ENCODE results near the gene PROK1. TPM values are rescaled to one million over a fixed set of nuclear protein-coding genes. Genes with fewer than 3 reads are reported as not detected.
A peak's percentile ranks its signal among the peaks of the same experiment; 100 is the strongest.

Gene PROK1
- total RNA-seq, 1 donor from 2014 or later, result not detected

DNA sequence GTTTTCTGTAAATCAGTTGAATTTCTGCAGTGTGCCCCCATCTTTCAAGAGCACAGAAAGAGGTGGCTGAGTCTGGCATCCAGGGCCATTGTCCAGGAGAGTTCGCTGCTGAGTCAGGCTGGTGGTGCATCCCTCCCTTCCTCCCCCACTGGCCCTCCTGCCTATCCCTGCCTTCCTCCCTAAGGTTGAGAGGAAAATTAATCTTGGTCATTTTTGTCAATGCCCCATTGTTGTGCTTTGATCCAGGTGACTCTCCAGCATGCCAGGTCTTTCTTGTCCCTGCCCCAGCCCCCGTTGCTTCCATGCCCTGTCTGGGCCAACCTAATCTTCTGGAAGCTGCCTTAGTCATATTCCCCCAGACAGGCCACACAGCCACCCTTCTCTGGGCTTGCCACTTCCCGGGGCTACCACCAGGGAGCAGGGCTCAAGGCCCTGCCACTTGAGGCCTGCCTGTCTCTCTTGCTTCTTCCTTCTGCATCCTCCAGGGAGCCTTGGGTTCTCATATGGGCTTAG lies 26.6 kb downstream of the PROK1 start:
- H3K36me3 ChIP-seq (ENCODE audit: control insufficient read depth, insufficient read depth, low read length), result no peaks in the 10 kb centered on the region
- DNase-seq (ENCODE audit: low read depth) (peak; percentile 43), FAIRE-seq (peak; percentile 43)
- H3K4me3 ChIP-seq (ENCODE audit: low read depth, low read length), result no peak overlapping the region
- TF ChIP-seq, protein P1, sequence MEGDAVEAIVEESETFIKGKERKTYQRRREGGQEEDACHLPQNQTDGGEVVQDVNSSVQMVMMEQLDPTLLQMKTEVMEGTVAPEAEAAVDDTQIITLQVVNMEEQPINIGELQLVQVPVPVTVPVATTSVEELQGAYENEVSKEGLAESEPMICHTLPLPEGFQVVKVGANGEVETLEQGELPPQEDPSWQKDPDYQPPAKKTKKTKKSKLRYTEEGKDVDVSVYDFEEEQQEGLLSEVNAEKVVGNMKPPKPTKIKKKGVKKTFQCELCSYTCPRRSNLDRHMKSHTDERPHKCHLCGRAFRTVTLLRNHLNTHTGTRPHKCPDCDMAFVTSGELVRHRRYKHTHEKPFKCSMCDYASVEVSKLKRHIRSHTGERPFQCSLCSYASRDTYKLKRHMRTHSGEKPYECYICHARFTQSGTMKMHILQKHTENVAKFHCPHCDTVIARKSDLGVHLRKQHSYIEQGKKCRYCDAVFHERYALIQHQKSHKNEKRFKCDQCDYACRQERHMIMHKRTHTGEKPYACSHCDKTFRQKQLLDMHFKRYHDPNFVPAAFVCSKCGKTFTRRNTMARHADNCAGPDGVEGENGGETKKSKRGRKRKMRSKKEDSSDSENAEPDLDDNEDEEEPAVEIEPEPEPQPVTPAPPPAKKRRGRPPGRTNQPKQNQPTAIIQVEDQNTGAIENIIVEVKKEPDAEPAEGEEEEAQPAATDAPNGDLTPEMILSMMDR (IDR thresholded peaks at IDR 0.05; ENCODE audit: insufficient read depth, low read length, severe bottlenecking), result peak; percentile 64
- H3K27me3 ChIP-seq (ENCODE audit: control insufficient read depth, insufficient read depth, low read length), result no peaks in the 10 kb centered on the region

DNA sequence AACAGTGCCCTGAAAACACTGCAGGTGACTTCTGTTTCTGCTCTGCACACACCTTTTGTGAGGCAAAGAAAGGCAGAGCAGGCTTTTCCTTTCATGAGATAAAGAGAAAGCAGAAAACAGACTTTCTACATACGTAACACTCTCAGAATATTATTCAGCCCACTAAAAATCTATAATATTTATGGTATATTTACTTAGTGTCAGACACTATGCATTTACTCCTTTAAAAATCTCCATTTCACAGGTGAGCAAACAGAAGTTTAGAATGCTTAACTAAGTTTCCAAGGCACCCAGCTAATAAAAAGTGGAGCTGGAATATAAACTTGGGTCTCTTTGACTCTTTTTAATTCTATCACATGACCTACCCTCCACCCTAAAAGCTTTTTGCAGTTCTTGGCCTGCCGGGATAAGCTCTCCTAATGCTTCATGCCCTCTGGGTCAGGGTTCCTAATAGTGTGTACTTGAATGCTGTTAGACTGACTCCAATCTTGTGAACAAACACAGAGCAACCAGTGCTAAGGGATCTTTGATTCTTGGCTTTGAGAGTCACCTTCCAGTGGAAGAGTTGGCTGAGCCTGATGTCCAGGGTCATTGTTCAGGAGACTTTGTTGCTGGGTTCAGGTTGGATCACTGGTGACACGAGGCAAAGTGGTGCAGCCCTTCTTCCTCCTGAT lies 27.2 kb downstream of the PROK1 start:
- FAIRE-seq, result peak; percentile 86
- TF ChIP-seq, protein P1 (IDR thresholded peaks at IDR 0.05; ENCODE audit: insufficient read depth, low read length, severe bottlenecking), result no peak

DNA sequence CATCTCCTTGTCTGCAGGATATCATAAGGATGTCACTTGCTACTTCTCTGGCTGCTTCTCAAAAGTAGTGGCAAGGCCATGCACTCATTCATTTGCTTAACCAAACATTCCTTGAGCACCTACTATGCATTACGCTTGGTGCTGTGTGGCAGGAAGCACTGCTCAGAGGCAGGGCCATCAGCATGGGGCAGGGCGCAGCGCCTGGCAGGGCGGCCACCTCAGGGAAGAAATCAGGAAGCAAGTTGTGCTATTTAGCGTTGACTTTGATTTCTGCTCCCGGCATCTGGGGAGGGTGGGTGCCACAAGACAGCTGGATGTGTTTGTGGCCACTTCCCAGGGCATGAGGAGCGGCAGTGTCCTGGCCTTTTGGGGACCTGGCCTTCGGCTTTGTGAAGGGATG lies 27.9 kb downstream of the PROK1 start:
- H3K4me3 ChIP-seq (ENCODE audit: low read depth, low read length), result no peak overlapping the region
- no peaks in the 10 kb centered on the region for H3K27me3 ChIP-seq (ENCODE audit: control insufficient read depth, insufficient read depth, low read length)
- no peaks in the 10 kb centered on the region for H3K36me3 ChIP-seq (ENCODE audit: control insufficient read depth, insufficient read depth, low read length)
- TF ChIP-seq, protein P1 (IDR thresholded peaks at IDR 0.05; ENCODE audit: insufficient read depth, low read length, severe bottlenecking), result no peak
- FAIRE-seq, result no peak
- no peak for DNase-seq (ENCODE audit: low read depth)

More for the DNA sequence above, 27.2 kb downstream of the PROK1 start:
- no peak for DNase-seq (ENCODE audit: low read depth)
- H3K4me3 ChIP-seq (ENCODE audit: low read depth, low read length), result no peak overlapping the region
- no peaks in the 10 kb centered on the region for H3K27me3 ChIP-seq (ENCODE audit: control insufficient read depth, insufficient read depth, low read length)
- H3K36me3 ChIP-seq (ENCODE audit: control insufficient read depth, insufficient read depth, low read length), result no peaks in the 10 kb centered on the region

DNA sequence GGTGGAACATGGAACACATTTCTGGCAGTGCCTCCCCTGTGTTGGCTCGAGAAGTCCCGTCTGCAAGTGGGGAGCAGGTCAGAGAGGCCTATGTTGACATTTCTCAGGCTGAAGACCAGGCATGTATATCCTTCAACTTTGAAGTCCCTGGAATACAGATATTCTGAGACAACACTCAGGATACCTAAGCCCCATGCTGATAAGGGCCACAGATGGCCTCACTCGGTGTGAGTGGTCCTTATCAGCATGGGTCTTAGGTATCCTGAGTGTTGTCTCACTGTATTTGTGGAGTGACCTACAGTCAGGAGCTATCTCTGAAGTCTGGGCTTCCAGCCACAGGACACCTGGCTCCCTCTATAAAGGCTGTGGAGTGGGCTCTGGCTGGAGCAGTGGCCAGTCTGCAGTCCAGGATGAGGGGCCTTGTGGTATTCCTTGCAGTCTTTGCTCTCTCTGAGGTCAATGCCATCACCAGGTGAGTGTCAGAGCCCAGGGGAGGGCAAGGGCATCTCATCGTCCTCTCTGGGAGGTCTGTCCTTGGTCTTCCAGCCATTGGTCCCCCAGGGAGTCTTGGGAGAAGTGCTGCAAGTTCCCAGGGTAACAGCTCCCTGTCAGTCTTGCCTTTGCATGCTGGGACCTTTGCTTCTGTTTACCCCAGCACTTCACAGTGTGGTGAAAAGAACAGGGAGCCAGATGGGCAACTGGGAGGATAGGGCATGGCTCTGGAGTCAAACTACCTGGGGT lies 29.6 kb downstream of the PROK1 start:
- DNase-seq (ENCODE audit: low read depth), result no peak
- FAIRE-seq, result peak; percentile 64
- TF ChIP-seq, protein P1 (IDR thresholded peaks at IDR 0.05; ENCODE audit: insufficient read depth, low read length, severe bottlenecking), result no peak
- Histone ChIP-seq H3K36me3 (ENCODE audit: control insufficient read depth, insufficient read depth, low read length) (no peaks in the 10 kb centered on the region), H3K27me3 (ENCODE audit: control insufficient read depth, insufficient read depth, low read length) (no peaks in the 10 kb centered on the region), H3K4me3 (ENCODE audit: low read depth, low read length) (no peak overlapping the region)

DNA sequence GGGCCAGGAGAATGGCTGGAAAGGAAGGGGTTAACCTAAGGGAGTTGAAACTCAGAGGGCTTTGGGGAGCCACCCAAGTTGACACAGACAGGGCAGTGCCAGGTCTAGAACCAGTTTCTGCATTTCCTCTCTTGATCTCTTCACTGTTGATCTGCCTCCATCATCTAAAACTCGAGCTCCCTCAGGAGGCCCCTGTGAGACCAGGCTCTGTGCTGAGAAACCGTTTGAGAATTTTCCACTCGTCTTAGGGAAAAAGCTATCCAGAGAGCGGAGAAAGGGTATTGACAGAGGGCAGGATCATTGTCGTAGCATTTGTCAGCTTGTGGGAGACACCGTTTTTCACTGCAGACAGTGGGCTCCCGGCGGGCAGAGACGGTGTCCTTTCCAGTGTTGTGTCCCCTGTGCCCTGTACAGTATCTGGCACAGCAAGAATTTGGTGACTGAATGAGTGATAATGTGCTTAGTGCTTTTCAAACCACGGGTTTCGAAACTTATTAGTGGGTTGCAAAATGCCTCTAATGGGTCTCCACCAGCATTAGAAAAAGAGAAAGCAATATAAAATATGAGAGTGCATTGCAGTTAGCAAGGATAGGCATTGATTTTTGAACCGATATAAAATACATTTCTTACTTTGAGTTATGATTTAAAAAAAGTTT lies 31.1 kb downstream of the PROK1 start:
- DNase-seq (ENCODE audit: low read depth), result no peak
- FAIRE-seq, result no peak
- Histone ChIP-seq H3K36me3 (ENCODE audit: control insufficient read depth, insufficient read depth, low read length) (no peaks in the 10 kb centered on the region), H3K27me3 (ENCODE audit: control insufficient read depth, insufficient read depth, low read length) (no peaks in the 10 kb centered on the region), H3K4me3 (ENCODE audit: low read depth, low read length) (no peak overlapping the region)
- TF ChIP-seq, protein P1 (IDR thresholded peaks at IDR 0.05; ENCODE audit: insufficient read depth, low read length, severe bottlenecking), result no peak

Measured in bronchial epithelial cell (primary cell).